GM12878 (cell line): ENCODE measurements around the gene AGBL1. TPM values are rescaled to one million over a fixed set of nuclear protein-coding genes. Genes with fewer than 3 reads are reported as not detected.

Experiments
- ATAC-seq: fragments of 200-7000 bp; cut with Tn5 transposase; 3 replicates; pipeline ENCODE4 v1.9.1; 2020; ENCODE audit warnings: mild to moderate bottlenecking, moderate library complexity
- BruUV-seq: library from RNA; stranded (reverse); fragments of 400-500 nt; replicated peaks from 2 replicates; lab custom pipeline; 2021; lab: Mats Ljungman, UMichigan
- CTCF ChIA-PET: fragments of 300-600 bp; sonication (Branson Sonifier 250); formaldehyde crosslinking; extraction: SDS; loops from one replicate; lab custom pipeline; 2021; ENCODE audit warnings: inconsistent platforms; lab: Yijun Ruan, JAX
- POLR2A ChIA-PET: fragments of 350-600 bp; formaldehyde crosslinking; extraction: SDS; loops from one replicate; lab custom pipeline; 2021; ENCODE audit warnings: inconsistent platforms; lab: Charles Lee
- RAD21 ChIA-PET: fragments of 300-600 bp; sonication (Branson Sonifier 250); formaldehyde crosslinking; loops from one replicate; lab custom pipeline; 2023; ENCODE audit warnings: antibody characterized with exemption; ENCODE audit not compliant: unreplicated experiment; lab: Charles Lee
- SMC1A ChIA-PET: fragments of 300-600 bp; sonication (Branson Sonifier 250); formaldehyde crosslinking; loops from one replicate; lab custom pipeline; 2023; ENCODE audit not compliant: unreplicated experiment, uncharacterized antibody; lab: Charles Lee
- DNase-seq: peaks from one replicate; pipeline ENCODE4 v3.0.0-alpha.2; 2011; ENCODE audit warnings: low read depth, low spot score
- FAIRE-seq: peaks from 3 replicates; lab custom pipeline; 2011; peaks lifted over from hg19 to GRCh38; lab: Jason Lieb, UNC
- H2AFZ ChIP-seq: 2 replicates; pipeline ENCODE4 v1.6.0; 2011; ENCODE audit warnings: low read depth, low read length, control low read depth; ENCODE audit not compliant: control insufficient read depth
- H3K27ac ChIP-seq: 2 replicates; pipeline ENCODE4 v1.5.1; 2011; ENCODE audit warnings: control low read depth; ENCODE audit not compliant: control insufficient read depth, insufficient read depth
- H3K27me3 ChIP-seq, 2 experiments: replicated peaks in 1 of 2; 2 replicates each; pipeline versions ENCODE4 v1.6.0 to v1.6.1; 2011; ENCODE audit warnings: low read length in 1 of 2; ENCODE audit not compliant: control insufficient read depth in 2 of 2, insufficient read depth in 2 of 2
- H3K36me3 ChIP-seq, 2 experiments: 2 replicates each; pipeline ENCODE4 v1.5.1; 2011; ENCODE audit warnings: low read length in 1 of 2; ENCODE audit not compliant: control insufficient read depth in 2 of 2, insufficient read depth in 2 of 2
- H3K4me1 ChIP-seq: 2 replicates; pipeline ENCODE4 v1.6.1; 2011; ENCODE audit warnings: mild to moderate bottlenecking, low read length, moderate library complexity, mixed read lengths; ENCODE audit not compliant: control insufficient read depth, insufficient read depth
- H3K4me2 ChIP-seq: 2 replicates; pipeline ENCODE4 v1.6.0; 2011; ENCODE audit warnings: control low read depth; ENCODE audit not compliant: control insufficient read depth, insufficient read depth
- H3K4me3 ChIP-seq: fragments of 200-600 bp; sonication (generic); 2 replicates; pipeline ENCODE4 v1.5.1; 2016
- H3K79me2 ChIP-seq: 2 replicates; pipeline ENCODE4 v1.6.0; 2011; ENCODE audit warnings: low read length; ENCODE audit not compliant: control insufficient read depth, insufficient read depth
- H3K9ac ChIP-seq: 2 replicates; pipeline ENCODE4 v1.8.0; 2011; ENCODE audit warnings: low read length, control low read depth, mixed read lengths; ENCODE audit not compliant: control insufficient read depth, insufficient read depth
- H3K9me3 ChIP-seq: replicated peaks from 3 replicates; pipeline ENCODE4 v1.5.1; 2011; ENCODE audit warnings: mild to moderate bottlenecking, low read length; ENCODE audit not compliant: control insufficient read depth, insufficient read depth
- H4K20me1 ChIP-seq: 2 replicates; pipeline ENCODE4 v1.6.0; 2011; ENCODE audit not compliant: control insufficient read depth, insufficient read depth
- DPF2 ChIP-seq: fragments of 450-650 bp; IDR thresholded peaks from 2 replicates; pipeline ENCODE4 v1.6.1; 2017; ENCODE audit warnings: mild to moderate bottlenecking
- JUND ChIP-seq: IDR thresholded peaks from 2 replicates; pipeline ENCODE4 v1.6.1; 2012; ENCODE audit warnings: low read depth, mild to moderate bottlenecking, low read length, improper control_type of control experiment, moderate library complexity
- ZNF24 ChIP-seq: fragments of 450-650 bp; IDR thresholded peaks from 2 replicates; pipeline ENCODE4 v1.6.1; 2017; ENCODE audit warnings: antibody characterized with exemption, mild to moderate bottlenecking
- WGBS: methylation state at CpG from one replicate; pipeline ENCODE4 v1.1.6; 2016; ENCODE audit warnings: low lambda C conversion rate; ENCODE audit not compliant: insufficient replicate concordance, insufficient coverage; ENCODE audit errors: missing lambda C conversion rate; 5-methylcytosine and 5-hydroxymethylcytosine counted together
- in situ Hi-C: fragments of 300-500 bp; cut with MboI; formaldehyde crosslinking; loops from 9 replicates; pipeline ENCODE4 v1.14.3; 2018; ENCODE audit warnings: mixed read lengths
- intact Hi-C: fragments of 100-400 bp; cut with micrococcal nuclease; formaldehyde crosslinking; loops from one replicate; pipeline ENCODE4 v1.14.2; 2022; ENCODE audit not compliant: unreplicated experiment
- polyA plus RNA-seq, 11 experiments: library from polyadenylated mRNA; depleted of rRNA in 4 of 11; unstranded in 6 of 11; stranded (reverse) in 5 of 11; fragments of >200 nt; fragmentation: Nextera tagmentation in 4 of 11; fragmentation: Illumina TruSeq in 1 of 11; extraction: Ambion mirVana in 4 of 11; extraction: Trizol in 1 of 11; gene quantifications; 1 replicate in 1 of 11; 2 replicates in 10 of 11; pipeline versions ENCODE4 v1.2.1 to v1.2.3, GENCODE V29; 2011 to 2016; ENCODE audit warnings: inconsistent platforms in 2 of 11, missing spikeins in 2 of 11, low read depth in 1 of 11
- total RNA-seq, 4 experiments: library from RNA; depleted of rRNA in 3 of 4; stranded (reverse); fragments of >200 nt in 3 of 4; fragmentation: Illumina TruSeq in 1 of 4; extraction: Trizol in 1 of 4; gene quantifications; 2 replicates each; pipeline versions ENCODE4 v1.2.1 to v1.2.3, GENCODE V29; 2013 to 2021
- TF ChIP-seq, protein P1 (sequence below): fragments of 450-650 bp; IDR thresholded peaks from 2 replicates; pipeline ENCODE4 v1.6.1; 2017; ENCODE audit warnings: antibody characterized with exemption, mild to moderate bottlenecking, moderate library complexity
- TF ChIP-seq, protein P2 (sequence below): IDR thresholded peaks from 2 replicates; pipeline ENCODE4 v1.6.1; 2012; ENCODE audit warnings: low read depth, low read length, improper control_type of control experiment
- TF ChIP-seq, protein P3 (sequence below): fragments of 450-650 bp; IDR thresholded peaks from 2 replicates; pipeline ENCODE4 v1.6.1; 2017; ENCODE audit warnings: mild to moderate bottlenecking, low read depth, inconsistent platforms; ENCODE audit not compliant: poor library complexity, severe bottlenecking

Gene AGBL1
- total and polyA plus RNA-seq, 10 of the 15 experiments (the other 5 are each of a cell fraction or from before 2014, with no cell fraction given) = not detected

DNA sequence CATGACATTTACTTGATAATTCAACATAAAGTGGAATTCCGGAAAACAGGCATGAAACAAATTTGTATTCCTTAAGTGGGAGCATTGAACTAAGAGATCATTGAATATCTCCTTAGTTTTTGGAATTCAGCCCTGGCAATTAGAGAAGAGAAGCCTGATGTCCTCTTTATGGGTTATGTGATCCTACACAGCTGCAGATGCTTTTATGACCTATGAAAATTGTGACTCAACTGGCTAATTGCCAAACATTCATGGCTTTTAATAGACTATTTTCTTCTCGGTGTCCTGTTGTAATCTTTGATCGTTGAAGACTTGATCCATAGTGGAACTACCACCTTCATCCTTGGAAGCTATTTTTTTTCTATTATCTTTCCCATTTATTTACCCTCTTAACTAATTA, 46.1 kb downstream of the AGBL1 start:
- in situ Hi-C loops (no loop called here), intact Hi-C loops (no loop called here)
- Histone ChIP-seq H3K9ac (no peak overlapping the region), H3K27me3 (no peaks in the 10 kb centered on the region), H3K4me1 (no peaks in the 10 kb centered on the region), H3K4me3 (no peak overlapping the region), H3K4me2 (no peak overlapping the region), H4K20me1 (no peaks in the 10 kb centered on the region), H2AFZ (no peak overlapping the region), H3K36me3 (no peaks in the 10 kb centered on the region), H3K79me2 (no peaks in the 10 kb centered on the region), H3K27ac (no peak overlapping the region), H3K9me3 (no peaks in the 10 kb centered on the region)
- no TSS peak for BruUV-seq
- ChIA-PET POLR2A (no interaction called here), SMC1A (no interaction called here), RAD21 (no interaction called here), CTCF (no interaction called here)
- ATAC-seq (no peak), FAIRE-seq (no peak), DNase-seq (no peak)
- TF ChIP-seq, protein P1, sequence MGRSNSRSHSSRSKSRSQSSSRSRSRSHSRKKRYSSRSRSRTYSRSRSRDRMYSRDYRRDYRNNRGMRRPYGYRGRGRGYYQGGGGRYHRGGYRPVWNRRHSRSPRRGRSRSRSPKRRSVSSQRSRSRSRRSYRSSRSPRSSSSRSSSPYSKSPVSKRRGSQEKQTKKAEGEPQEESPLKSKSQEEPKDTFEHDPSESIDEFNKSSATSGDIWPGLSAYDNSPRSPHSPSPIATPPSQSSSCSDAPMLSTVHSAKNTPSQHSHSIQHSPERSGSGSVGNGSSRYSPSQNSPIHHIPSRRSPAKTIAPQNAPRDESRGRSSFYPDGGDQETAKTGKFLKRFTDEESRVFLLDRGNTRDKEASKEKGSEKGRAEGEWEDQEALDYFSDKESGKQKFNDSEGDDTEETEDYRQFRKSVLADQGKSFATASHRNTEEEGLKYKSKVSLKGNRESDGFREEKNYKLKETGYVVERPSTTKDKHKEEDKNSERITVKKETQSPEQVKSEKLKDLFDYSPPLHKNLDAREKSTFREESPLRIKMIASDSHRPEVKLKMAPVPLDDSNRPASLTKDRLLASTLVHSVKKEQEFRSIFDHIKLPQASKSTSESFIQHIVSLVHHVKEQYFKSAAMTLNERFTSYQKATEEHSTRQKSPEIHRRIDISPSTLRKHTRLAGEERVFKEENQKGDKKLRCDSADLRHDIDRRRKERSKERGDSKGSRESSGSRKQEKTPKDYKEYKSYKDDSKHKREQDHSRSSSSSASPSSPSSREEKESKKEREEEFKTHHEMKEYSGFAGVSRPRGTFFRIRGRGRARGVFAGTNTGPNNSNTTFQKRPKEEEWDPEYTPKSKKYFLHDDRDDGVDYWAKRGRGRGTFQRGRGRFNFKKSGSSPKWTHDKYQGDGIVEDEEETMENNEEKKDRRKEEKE = no peak
- TF ChIP-seq, protein P2, sequence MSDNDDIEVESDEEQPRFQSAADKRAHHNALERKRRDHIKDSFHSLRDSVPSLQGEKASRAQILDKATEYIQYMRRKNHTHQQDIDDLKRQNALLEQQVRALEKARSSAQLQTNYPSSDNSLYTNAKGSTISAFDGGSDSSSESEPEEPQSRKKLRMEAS = no peak
- TF ChIP-seq DPF2 = no peak
- TF ChIP-seq, protein P3, sequence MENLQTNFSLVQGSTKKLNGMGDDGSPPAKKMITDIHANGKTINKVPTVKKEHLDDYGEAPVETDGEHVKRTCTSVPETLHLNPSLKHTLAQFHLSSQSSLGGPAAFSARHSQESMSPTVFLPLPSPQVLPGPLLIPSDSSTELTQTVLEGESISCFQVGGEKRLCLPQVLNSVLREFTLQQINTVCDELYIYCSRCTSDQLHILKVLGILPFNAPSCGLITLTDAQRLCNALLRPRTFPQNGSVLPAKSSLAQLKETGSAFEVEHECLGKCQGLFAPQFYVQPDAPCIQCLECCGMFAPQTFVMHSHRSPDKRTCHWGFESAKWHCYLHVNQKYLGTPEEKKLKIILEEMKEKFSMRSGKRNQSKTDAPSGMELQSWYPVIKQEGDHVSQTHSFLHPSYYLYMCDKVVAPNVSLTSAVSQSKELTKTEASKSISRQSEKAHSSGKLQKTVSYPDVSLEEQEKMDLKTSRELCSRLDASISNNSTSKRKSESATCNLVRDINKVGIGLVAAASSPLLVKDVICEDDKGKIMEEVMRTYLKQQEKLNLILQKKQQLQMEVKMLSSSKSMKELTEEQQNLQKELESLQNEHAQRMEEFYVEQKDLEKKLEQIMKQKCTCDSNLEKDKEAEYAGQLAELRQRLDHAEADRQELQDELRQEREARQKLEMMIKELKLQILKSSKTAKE = no peak
- TF ChIP-seq JUND = no peak
- no peak for TF ChIP-seq ZNF24
- 18% methylated on average over 3 of the region's 3 CpGs for WGBS
